HepG2 (cell line): ENCODE measurements around the gene NNAT. TPM values are rescaled to one million over a fixed set of nuclear protein-coding genes. Genes with fewer than 3 reads are reported as not detected.

ENCODE experiments used
- AHDC1 ChIP-seq: sonication (generic); formaldehyde crosslinking; IDR thresholded peaks from 2 replicates; pipeline ENCODE4 v1.5.1; 2020; ENCODE audit warnings: mild to moderate bottlenecking, missing genetic modification reagents, borderline replicate concordance
- ATF5 ChIP-seq: sonication (generic); formaldehyde crosslinking; IDR thresholded peaks from 2 replicates; pipeline ENCODE4 v1.4.0; 2020; ENCODE audit warnings: mild to moderate bottlenecking, low read depth, missing genetic modification reagents
- BCL6 ChIP-seq: IDR thresholded peaks from 2 replicates; pipeline ENCODE4 v1.6.1; 2016; ENCODE audit warnings: missing genetic modification reagents, missing compliant biosample characterization
- HHEX ChIP-seq: IDR thresholded peaks from 2 replicates; pipeline ENCODE4 v1.6.1; 2016; ENCODE audit warnings: control low read depth
- NFE2 ChIP-seq: sonication (generic); formaldehyde crosslinking; IDR thresholded peaks from 2 replicates; pipeline ENCODE4 v1.4.0; 2020; ENCODE audit warnings: missing genetic modification reagents
- SYNCRIP ChIP-seq: fragments of 200-400 bp; formaldehyde crosslinking; IDR thresholded peaks from 2 replicates; pipeline ENCODE4 v1.6.1; 2018; ENCODE audit warnings: mild to moderate bottlenecking, low read depth, low read length; ENCODE audit not compliant: insufficient read depth
- THAP9 ChIP-seq: sonication (generic); formaldehyde crosslinking; IDR thresholded peaks from 2 replicates; pipeline ENCODE4; 2020; ENCODE audit warnings: missing genetic modification reagents, mild to moderate bottlenecking, borderline replicate concordance
- YEATS2 ChIP-seq: sonication (generic); formaldehyde crosslinking; IDR thresholded peaks from 2 replicates; pipeline ENCODE4 v1.4.0; 2020; ENCODE audit warnings: missing genetic modification reagents, borderline replicate concordance
- ZBTB43 ChIP-seq: sonication (generic); formaldehyde crosslinking; conservative IDR thresholded peaks from 2 replicates; pipeline ENCODE4 v1.4.0; 2020; ENCODE audit warnings: missing genetic modification reagents
- ZBTB46 ChIP-seq: sonication (generic); formaldehyde crosslinking; IDR thresholded peaks from 2 replicates; pipeline ENCODE4 v1.4.0; 2020; ENCODE audit warnings: mild to moderate bottlenecking, missing genetic modification reagents, borderline replicate concordance
- ZNF724P ChIP-seq: sonication (generic); formaldehyde crosslinking; IDR thresholded peaks from 2 replicates; pipeline ENCODE4 v1.8.0; 2022; ENCODE audit warnings: missing genetic modification reagents, borderline replicate concordance
- ZNF879 ChIP-seq: sonication (generic); formaldehyde crosslinking; IDR thresholded peaks from 2 replicates; pipeline ENCODE4 v1.8.1; 2023; ENCODE audit warnings: missing genetic modification reagents
- ZSCAN25 ChIP-seq: sonication (generic); formaldehyde crosslinking; IDR thresholded peaks from 2 replicates; pipeline ENCODE4 v1.8.0; 2022; ENCODE audit warnings: mild to moderate bottlenecking, missing genetic modification reagents
- polyA plus RNA-seq, 8 experiments: library from polyadenylated mRNA; depleted of rRNA in 3 of 8; stranded (reverse) in 7 of 8; unstranded in 1 of 8; fragments of >200 nt; fragmentation: Illumina TruSeq in 4 of 8; extraction: Trizol in 4 of 8; gene quantifications; 2 replicates each; pipeline versions ENCODE4 v1.2.1 to v1.2.3, GENCODE V29; 2011 to 2016; ENCODE audit warnings: low read depth in 4 of 8, missing spikeins in 1 of 8, mixed read lengths in 1 of 8; ENCODE audit not compliant: insufficient read depth in 1 of 8
- total RNA-seq, 5 experiments: library from RNA; depleted of rRNA; stranded (reverse); fragments of >200 nt; fragmentation: Illumina TruSeq; extraction: Trizol; gene quantifications; 2 replicates each; pipeline ENCODE4 v1.2.3, GENCODE V29; 2016; ENCODE audit warnings: low read depth in 1 of 5
- TF ChIP-seq, protein P1 (sequence below): sonication (generic); formaldehyde crosslinking; IDR thresholded peaks from 2 replicates; pipeline ENCODE4 v1.4.0; 2020; ENCODE audit warnings: missing genetic modification reagents

The NNAT gene
- total and polyA plus RNA-seq, 2 of the 13 experiments (the other 11 are each of a cell fraction or from before 2014, with no cell fraction given) = not detected

DNA sequence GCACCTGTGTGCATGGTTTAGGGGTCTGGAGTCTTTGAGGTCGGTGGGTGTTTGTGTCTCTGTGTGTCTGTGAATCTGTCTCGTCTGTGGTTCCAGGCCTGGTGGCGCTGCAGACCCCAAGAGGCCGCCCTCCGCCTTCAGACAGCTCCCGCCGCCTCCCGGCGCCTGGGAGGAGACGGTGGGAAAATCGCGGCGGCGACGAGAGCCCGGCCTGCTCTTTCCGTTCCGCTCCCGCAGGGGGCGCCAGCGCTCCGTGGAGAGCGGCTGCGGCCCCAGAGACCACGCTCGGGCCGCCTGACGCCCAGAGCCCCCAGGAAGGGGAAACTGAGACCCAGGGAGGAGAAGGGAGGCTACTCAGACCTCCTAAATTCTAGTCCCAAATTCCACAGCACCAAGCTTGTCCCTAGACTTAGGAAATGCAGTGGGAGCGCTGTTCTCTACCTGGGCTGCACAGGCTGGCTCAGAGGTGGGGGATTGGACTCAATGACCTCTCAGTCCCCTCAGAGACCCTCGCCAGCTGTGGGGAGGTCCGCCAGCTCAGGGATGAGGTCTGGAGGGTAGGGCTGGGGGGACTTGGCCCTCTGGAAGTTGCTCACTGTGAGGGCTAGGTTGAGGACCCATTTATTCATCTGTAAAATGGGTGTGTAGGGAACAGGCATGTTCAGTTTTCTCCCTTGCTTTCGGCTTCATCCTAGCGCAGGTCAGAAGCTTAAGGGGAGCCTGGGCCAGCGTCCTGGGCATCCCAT lies 43.5 kb downstream of the NNAT start (continued):
- TF ChIP-seq, protein P1, sequence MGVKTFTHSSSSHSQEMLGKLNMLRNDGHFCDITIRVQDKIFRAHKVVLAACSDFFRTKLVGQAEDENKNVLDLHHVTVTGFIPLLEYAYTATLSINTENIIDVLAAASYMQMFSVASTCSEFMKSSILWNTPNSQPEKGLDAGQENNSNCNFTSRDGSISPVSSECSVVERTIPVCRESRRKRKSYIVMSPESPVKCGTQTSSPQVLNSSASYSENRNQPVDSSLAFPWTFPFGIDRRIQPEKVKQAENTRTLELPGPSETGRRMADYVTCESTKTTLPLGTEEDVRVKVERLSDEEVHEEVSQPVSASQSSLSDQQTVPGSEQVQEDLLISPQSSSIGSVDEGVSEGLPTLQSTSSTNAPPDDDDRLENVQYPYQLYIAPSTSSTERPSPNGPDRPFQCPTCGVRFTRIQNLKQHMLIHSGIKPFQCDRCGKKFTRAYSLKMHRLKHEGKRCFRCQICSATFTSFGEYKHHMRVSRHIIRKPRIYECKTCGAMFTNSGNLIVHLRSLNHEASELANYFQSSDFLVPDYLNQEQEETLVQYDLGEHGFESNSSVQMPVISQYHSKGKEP = no peak
- TF ChIP-seq SYNCRIP (no peak), ZSCAN25 (CRISPR knock-in tag) (no peak; the same call in 1 of the 2 replicates), AHDC1 (no peak), ATF5 (CRISPR knock-in tag) (no peak), YEATS2 (CRISPR knock-in tag) (no peak; the same call in 1 of the 2 replicates), ZBTB43 (no peak), THAP9 (CRISPR knock-in tag) (no peak), BCL6 (CRISPR knock-in tag) (no peak; the same call in 1 of the 2 replicates), ZNF879 (CRISPR knock-in tag) (no peak), NFE2 (CRISPR knock-in tag) (no peak), HHEX (CRISPR knock-in tag) (no peak), ZNF724P (CRISPR knock-in tag) (0 out of 2 replicates have a peak, but pooled peaks have one; percentile 16), ZBTB46 (CRISPR knock-in tag) (no peak)
